ENCODE data around the gene GREB1L. TPM values are rescaled to one million over a fixed set of nuclear protein-coding genes. Genes with fewer than 3 reads are reported as not detected.

Gene GREB1L
- total RNA-seq, 2 experiments from 2014 or later, result not detected

DNA sequence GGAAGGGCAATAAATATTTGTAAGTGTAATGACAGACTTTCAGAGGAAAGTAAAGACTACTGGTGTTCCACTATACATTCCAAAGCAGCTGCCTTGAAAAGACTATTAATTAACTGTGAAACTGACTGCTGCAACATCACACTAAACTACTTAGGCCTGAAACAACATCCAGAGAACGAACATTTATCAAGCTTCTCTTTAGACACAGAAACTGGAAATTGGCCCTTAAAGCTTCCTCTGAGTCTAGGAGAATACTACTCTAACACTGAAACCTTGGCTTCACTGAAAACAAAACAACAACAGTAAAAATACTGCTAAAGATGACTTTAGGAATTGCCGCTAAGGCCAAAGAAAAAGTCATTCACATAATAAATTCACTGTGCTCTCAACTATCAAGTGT, 283.9 kb downstream of the GREB1L start:
- ChIA-PET POLR2A (no interaction called here), CTCF (no interaction called here)

DNA sequence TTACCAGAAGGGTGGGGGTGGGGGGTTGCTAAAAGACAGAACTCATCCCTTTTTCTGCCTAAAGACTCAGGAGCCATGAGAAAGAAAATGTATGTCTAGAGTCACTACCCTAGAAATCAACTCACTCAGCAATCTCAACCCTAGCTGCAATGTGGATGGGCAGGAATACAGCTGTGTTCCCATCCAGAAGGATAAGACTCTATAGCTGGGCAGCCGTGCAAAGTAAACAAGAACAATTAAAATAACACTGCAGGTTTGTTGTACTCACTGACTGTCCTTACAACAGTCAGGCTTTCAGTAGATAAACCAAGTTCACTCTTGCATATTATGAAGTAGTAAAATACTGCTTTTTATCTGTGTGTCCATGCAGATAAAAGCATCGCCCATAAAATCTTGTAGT, 284.4 kb downstream of the GREB1L start:
- ChIA-PET CTCF (no interaction called here), POLR2A (no interaction called here)

- ChIA-PET CTCF (no interaction called here), POLR2A (no interaction called here)
Measured at GRCh38 chr18:21534327-21534726, 292.3 kb downstream of the GREB1L start.

- ChIA-PET CTCF (no interaction called here), POLR2A (no interaction called here)
Measured at GRCh38 chr18:21538230-21538629, 296.2 kb downstream of the GREB1L start.

GRCh38 chr18:21546423-21546822, 304.4 kb downstream of the GREB1L start:
- CTCF ChIA-PET, result no interaction called here
- POLR2A ChIA-PET, result no interaction called here

DNA sequence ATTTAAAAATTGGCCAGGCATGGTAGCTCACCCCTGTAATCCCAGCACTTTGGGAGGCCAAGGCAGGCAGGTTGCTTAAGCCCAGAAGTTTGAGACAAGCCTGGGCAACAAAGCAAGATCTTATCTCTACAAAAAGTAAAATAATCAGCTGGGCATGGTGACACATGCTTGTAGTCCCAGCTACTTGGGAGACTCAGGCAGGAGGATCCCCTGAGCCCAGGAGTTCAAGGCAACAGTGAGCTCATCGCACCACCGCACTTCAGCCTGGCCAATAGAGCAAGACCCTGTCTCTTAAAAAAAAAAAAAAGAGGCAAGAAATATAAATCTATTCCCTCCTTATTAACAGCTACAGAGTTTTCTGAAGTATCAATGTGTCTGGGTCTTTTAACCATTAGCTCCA, 306.6 kb downstream of the GREB1L start:
- POLR2A ChIA-PET, result no interaction called here

DNA sequence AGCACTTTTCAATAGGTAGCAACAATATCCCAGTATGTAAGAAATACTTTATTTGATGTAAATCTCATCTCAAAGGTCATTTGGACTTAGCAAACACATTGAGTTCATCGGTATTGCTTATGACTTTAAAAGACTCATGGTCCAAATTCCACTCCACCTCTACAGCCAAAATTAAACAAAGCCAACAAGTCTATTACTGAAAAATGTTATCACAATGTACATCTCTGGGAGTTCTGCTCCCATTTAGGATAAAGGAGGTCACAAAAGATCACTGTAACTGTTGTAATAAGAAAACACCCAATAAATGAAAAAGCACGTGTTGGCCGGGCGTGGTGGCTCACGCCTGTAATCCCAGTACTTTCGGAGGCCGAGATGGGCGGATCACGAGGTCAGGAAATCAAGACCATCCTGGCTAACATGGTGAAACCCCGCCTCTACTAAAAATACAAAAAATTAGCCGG, 308.5 kb downstream of the GREB1L start:
- POLR2A ChIA-PET, result no interaction called here
- CTCF ChIA-PET, result no interaction called here

More for the DNA sequence above, 306.6 kb downstream of the GREB1L start:
- CTCF ChIA-PET, result interaction anchor here (1.0 kb wide), 1 partner anchor 9 kb away, joined by 3 read pairs; no protein-coding TSS in a partner anchor

GRCh38 chr18:21557607-21558253, 315.7 kb downstream of the GREB1L start:
- ChIA-PET POLR2A (no interaction called here), CTCF (interaction anchor here (1.0 kb wide), 1 partner anchor 9 kb away, joined by 3 read pairs; no protein-coding TSS in a partner anchor)

DNA sequence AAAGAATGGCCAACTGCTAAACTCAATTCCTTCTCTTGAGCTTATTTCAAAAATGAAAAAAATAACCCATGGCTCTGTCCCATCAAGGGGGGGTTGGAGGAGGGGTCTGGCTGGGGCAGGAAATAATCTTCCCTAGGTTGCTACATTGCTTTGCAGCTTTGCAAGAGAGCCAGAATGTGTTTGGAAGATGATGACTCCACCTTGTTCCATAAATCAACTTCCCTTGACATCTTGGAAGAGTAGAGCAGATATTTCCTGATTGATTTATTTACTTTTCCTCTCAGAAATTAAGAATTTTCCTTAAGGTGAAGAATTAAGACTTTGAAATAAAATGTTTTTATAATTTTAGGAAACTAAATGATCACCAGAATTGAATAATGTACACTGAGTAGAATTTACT, 317.2 kb downstream of the GREB1L start:
- POLR2A ChIA-PET, result no interaction called here
- CTCF ChIA-PET, result no interaction called here

GRCh38 chr18:21571772-21572171, 329.7 kb downstream of the GREB1L start:
- ChIA-PET POLR2A (no interaction called here), CTCF (no interaction called here)

Other genes with a start within 250 kb of the GREB1L start
- gene ROCK1, start 130.4 kb upstream of the GREB1L start, total RNA-seq, result 10 to 100 TPM; 54.8 to 58.0 TPM